Cardiac fibroblast (primary cell): ENCODE results near the gene DNM3.
"Not testable (repeated sequence)": the region's sequence is repeated elsewhere in the genome, so short reads cannot be mapped to it uniquely, and the experiment has no call there.

Source experiments
- DNase-seq, 2 donors: peaks; one replicate each; pipeline versions ENCODE4 v3.0.0 to v3.0.0-alpha.2; 2010; ENCODE audit warnings: low read depth in 2 of 2
- H3K4me3 ChIP-seq, 2 donors: replicated peaks in 1 of 2; 1 replicate in 1 of 2; 2 replicates in 1 of 2; pipeline ENCODE4 v1.5.1; 2011; ENCODE audit warnings: low read depth in 2 of 2, low read length in 2 of 2, mild to moderate bottlenecking in 2 of 2, moderate library complexity in 1 of 2
- CTCF ChIP-seq: IDR thresholded peaks from one replicate; pipeline ENCODE4 v1.5.1; 2011; ENCODE audit warnings: low read depth, mild to moderate bottlenecking, low read length, inconsistent platforms

DNM3 gene

GRCh38 chr1:172429331-172430127 is 588.2 kb downstream of the DNM3 start:
- TF ChIP-seq CTCF, result peak; percentile 77
- peak; percentile 85 for DNase-seq
- no peak overlapping the region for H3K4me3 ChIP-seq

GRCh38 chr1:172430128-172430454 is 588.8 kb downstream of the DNM3 start:
- H3K4me3 ChIP-seq, result no peak overlapping the region
- no peak for TF ChIP-seq CTCF

GRCh38 chr1:172431204-172431603 is 589.9 kb downstream of the DNM3 start:
- no peak for DNase-seq
- H3K4me3 ChIP-seq, result no peak overlapping the region
- no peak for TF ChIP-seq CTCF

More at GRCh38 chr1:172430128-172430454, 588.8 kb downstream of the DNM3 start:
- no peak for DNase-seq

- DNase-seq, result no peak
- no peak overlapping the region for H3K4me3 ChIP-seq
- TF ChIP-seq CTCF, result no peak
These were observed 590.5 kb downstream of the DNM3 start for GRCh38 chr1:172431721-172432192.

- DNase-seq, H3K4me3 ChIP-seq: not testable (repeated sequence)
These were observed 595.9 kb downstream of the DNM3 start for GRCh38 chr1:172437183-172437582.

GRCh38 chr1:172442404-172442803 is 601.1 kb downstream of the DNM3 start:
- no peak overlapping the region for H3K4me3 ChIP-seq
- DNase-seq, result peak in 1 of 2 donors; percentile 33
- no peak for TF ChIP-seq CTCF

- peak overlapping the region; percentile 85 to 97 for H3K4me3 ChIP-seq
- no peak for DNase-seq
- TF ChIP-seq CTCF, result no peak
These were observed 601.7 kb downstream of the DNM3 start for GRCh38 chr1:172442843-172443565.
